A549 (cell line): Measurements from ENCODE around the gene COL2A1.

Experiments used
- TF ChIP-seq, protein P1 (sequence below): IDR thresholded peaks from 2 replicates; pipeline ENCODE4 v1.6.1; 2012
- TF ChIP-seq, protein P2 (sequence below): fragments of >200 bp; sonication (Bioruptor Twin); formaldehyde crosslinking; IDR thresholded peaks from 3 replicates; pipeline ENCODE4 v1.5.1; 2016

DNA sequence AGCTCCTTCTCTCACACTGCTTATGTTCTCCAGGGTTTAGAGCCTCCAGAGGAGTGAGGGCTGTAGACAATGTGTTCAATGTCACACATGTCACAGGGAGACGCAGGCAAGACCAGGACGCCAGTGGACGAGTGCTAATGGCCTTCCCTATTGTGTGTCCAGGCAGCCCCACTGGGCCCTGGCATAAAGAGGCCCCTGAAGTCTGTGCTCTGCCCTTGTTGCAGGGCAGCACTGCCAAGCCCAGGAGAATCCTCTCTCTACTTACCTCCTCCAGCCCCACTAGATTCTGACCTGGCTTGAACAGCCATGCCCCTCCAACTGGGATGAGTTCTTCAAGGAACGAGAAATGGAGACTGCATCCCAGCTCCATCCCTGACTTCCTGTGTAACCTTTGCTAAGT lies 65.7 kb downstream of the COL2A1 start:
- TF ChIP-seq, protein P1, sequence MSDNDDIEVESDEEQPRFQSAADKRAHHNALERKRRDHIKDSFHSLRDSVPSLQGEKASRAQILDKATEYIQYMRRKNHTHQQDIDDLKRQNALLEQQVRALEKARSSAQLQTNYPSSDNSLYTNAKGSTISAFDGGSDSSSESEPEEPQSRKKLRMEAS, result no peak
- TF ChIP-seq, protein P2, sequence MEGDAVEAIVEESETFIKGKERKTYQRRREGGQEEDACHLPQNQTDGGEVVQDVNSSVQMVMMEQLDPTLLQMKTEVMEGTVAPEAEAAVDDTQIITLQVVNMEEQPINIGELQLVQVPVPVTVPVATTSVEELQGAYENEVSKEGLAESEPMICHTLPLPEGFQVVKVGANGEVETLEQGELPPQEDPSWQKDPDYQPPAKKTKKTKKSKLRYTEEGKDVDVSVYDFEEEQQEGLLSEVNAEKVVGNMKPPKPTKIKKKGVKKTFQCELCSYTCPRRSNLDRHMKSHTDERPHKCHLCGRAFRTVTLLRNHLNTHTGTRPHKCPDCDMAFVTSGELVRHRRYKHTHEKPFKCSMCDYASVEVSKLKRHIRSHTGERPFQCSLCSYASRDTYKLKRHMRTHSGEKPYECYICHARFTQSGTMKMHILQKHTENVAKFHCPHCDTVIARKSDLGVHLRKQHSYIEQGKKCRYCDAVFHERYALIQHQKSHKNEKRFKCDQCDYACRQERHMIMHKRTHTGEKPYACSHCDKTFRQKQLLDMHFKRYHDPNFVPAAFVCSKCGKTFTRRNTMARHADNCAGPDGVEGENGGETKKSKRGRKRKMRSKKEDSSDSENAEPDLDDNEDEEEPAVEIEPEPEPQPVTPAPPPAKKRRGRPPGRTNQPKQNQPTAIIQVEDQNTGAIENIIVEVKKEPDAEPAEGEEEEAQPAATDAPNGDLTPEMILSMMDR, result no peak
